SK-MEL-5 (cell line): Measurements from ENCODE around the gene ITGAV. TPM values are rescaled to one million over a fixed set of nuclear protein-coding genes. Genes with fewer than 3 reads are reported as not detected.

ENCODE experiments used
- DNase-seq: peaks from one replicate; pipeline ENCODE4 v3.0.0-alpha.2; 2016; ENCODE audit warnings: low read depth, low spot score
- in situ Hi-C: cut with HindIII; loops from 2 replicates; pipeline ENCODE4 v1.10.0; 2016; ENCODE audit warnings: low sequenced_read_pairs, high pct_unique_total_duplicates, low pct_unique_long_range_greater_than_20kb
- total RNA-seq: library from RNA; depleted of rRNA; stranded (reverse); fragments of >200 nt; shearing (Covaris generic); gene quantifications from 2 replicates; pipeline ENCODE4 v1.2.3, GENCODE V29; 2014

ITGAV gene
- total RNA-seq, 1 experiment from 2014 or later, result 63.4 TPM

- in situ Hi-C loops, result loop anchor here (25.0 kb wide), 1 partner anchor 125 kb away; no protein-coding TSS in a partner anchor
- no peak for DNase-seq
These were observed 47.1 kb downstream of the ITGAV start for GRCh38 chr2:186636800-186637496.

GRCh38 chr2:186637497-186637800, 47.6 kb downstream of the ITGAV start:
- no peak for DNase-seq
- in situ Hi-C loops, result loop anchor here (25.0 kb wide), 1 partner anchor 125 kb away; no protein-coding TSS in a partner anchor

GRCh38 chr2:186639939-186640338, 50.1 kb downstream of the ITGAV start:
- in situ Hi-C loops, result loop anchor here (25.0 kb wide), 1 partner anchor 128 kb away; no protein-coding TSS in a partner anchor
- DNase-seq, result no peak

- no peak for DNase-seq
- in situ Hi-C loops, result loop anchor here (25.0 kb wide), 1 partner anchor 129 kb away; no protein-coding TSS in a partner anchor
These were observed 51.4 kb downstream of the ITGAV start for GRCh38 chr2:186641132-186641806.

- DNase-seq, result peak; percentile 75
- in situ Hi-C loops, result loop anchor here (25.0 kb wide), 1 partner anchor 130 kb away; no protein-coding TSS in a partner anchor
These were observed 52.0 kb downstream of the ITGAV start for GRCh38 chr2:186641807-186642321.

- DNase-seq, result no peak
- in situ Hi-C loops, result loop anchor here (25.0 kb wide), 1 partner anchor 132 kb away; no protein-coding TSS in a partner anchor
These were observed 54.9 kb downstream of the ITGAV start for GRCh38 chr2:186644791-186645190.

- no peak for DNase-seq
- in situ Hi-C loops, result loop anchor here (25.0 kb wide), 1 partner anchor 134 kb away; no protein-coding TSS in a partner anchor
These were observed 56.1 kb downstream of the ITGAV start for GRCh38 chr2:186645999-186646398.

GRCh38 chr2:186648130-186648529, 58.3 kb downstream of the ITGAV start:
- in situ Hi-C loops, result loop anchor here (25.0 kb wide), 1 partner anchor 136 kb away; no protein-coding TSS in a partner anchor
- no peak for DNase-seq

- no peak for DNase-seq
- in situ Hi-C loops, result no loop called here
These were observed 63.7 kb downstream of the ITGAV start for GRCh38 chr2:186653511-186653910.

GRCh38 chr2:186659383-186659782, 69.5 kb downstream of the ITGAV start:
- no peak for DNase-seq
- in situ Hi-C loops, result no loop called here

GRCh38 chr2:186664385-186665043, 74.7 kb downstream of the ITGAV start:
- no peak for DNase-seq
- in situ Hi-C loops, result no loop called here

- DNase-seq, result no peak
- in situ Hi-C loops, result no loop called here
These were observed 79.3 kb downstream of the ITGAV start for GRCh38 chr2:186669146-186669545.

- in situ Hi-C loops, result no loop called here
- no peak for DNase-seq
These were observed 81.0 kb downstream of the ITGAV start for GRCh38 chr2:186670831-186671230.

GRCh38 chr2:186675380-186675779, 85.5 kb downstream of the ITGAV start:
- in situ Hi-C loops, result no loop called here
- no peak for DNase-seq

GRCh38 chr2:186683341-186683740, 93.5 kb downstream of the ITGAV start:
- in situ Hi-C loops, result no loop called here
- peak; percentile 20 for DNase-seq

GRCh38 chr2:186687807-186688211, 98.0 kb downstream of the ITGAV start:
- no peak for DNase-seq

GRCh38 chr2:186688813-186689212, 99.0 kb downstream of the ITGAV start:
- in situ Hi-C loops, result no loop called here
- DNase-seq, result no peak

More at GRCh38 chr2:186687807-186688211, 98.0 kb downstream of the ITGAV start:
- in situ Hi-C loops, result no loop called here

- DNase-seq, result peak; percentile 10
- in situ Hi-C loops, result no loop called here
These were observed 100.9 kb downstream of the ITGAV start for GRCh38 chr2:186690786-186691185.
